ENCODE results near the gene FUT7. TPM values are rescaled to one million over a fixed set of nuclear protein-coding genes. Genes with fewer than 3 reads are reported as not detected.
A peak's percentile ranks its signal among the peaks of the same experiment; 100 is the strongest.

The FUT7 gene
- total RNA-seq, 1 experiment from 2014 or later = not detected

DNA sequence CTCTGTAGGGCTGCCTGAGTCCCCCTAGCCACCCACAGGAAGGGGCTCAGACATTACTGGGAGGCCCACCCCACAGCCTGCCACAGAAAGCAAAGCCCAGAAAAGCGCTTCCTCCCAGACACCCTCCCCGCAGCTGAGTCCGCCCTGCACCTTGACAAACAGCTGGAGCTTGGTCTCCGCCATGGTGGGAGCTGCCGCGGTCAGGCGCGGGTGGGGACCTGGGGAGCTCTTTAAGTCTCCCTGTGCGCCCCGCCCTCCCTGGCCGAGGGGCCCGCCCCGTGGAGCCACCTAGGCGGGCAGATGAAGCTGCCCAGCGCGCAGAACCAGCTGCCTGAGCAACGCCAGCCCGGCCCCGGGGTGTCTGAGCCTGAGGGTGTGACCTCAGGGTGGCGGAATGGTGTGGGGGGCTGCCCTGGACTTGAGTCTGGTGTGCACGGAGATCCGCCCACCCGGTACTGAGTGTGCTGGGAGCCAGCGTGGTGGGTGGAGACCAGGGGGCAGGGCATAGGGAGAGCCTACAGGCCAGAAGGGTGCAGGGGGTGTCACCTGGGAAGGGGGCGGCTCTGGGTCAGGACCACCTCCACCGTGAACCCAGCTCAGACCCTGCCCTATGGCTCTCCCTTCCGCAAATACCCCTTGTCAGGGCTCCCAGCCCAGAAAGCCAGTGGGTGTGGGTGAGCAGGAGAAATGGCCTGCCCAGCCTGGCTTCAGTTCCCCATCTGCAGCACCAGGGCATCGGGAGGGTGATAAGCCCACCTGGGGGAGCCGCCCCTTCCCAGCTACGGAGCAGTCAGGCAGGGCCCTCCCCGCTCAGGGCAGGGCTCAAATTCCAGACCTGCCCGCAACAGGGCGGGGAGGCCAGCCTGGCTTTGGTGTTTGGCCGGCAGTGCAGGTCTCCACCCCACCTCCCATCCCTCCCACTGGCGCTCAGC, 35.3 kb downstream of the FUT7 start, which contains the start of gene CLIC3:
TSS of gene CLIC3 (minus strand) at position 208 of the 932 bp plus-strand sequence. CDS start at position 183, 25 bp downstream.
- RAD21 ChIA-PET (ENCODE audit: low non-redundant PET in 1 of 2, low total read pairs in 2 of 2, uncharacterized antibody in 2 of 2, unreplicated experiment in 2 of 2) = interaction anchor here in 1 of 2 experiments (0.6 to 1.1 kb wide), 2 partner anchors 49 to 596 kb away, joined by 3 read pairs; no protein-coding TSS in a partner anchor
- H3K9ac ChIP-seq (ENCODE audit: low read length) = peak within 1 kb of the TSS; percentile 57
- peaks cover 20% of the 10 kb centered on the region for H3K79me2 ChIP-seq (ENCODE audit: insufficient read depth, low read length)
- H3K9me2 ChIP-seq (ENCODE audit: insufficient read depth) = no peaks in the 10 kb centered on the region
- H3K36me3 ChIP-seq (ENCODE audit: control insufficient read depth in 1 of 2, insufficient read depth in 2 of 2, low read length in 2 of 2) = peaks cover 0 to 12% of the 10 kb centered on the region in 2 experiments; a peak in 2 of 4 replicates
- CTCF ChIA-PET = interaction anchor here (0.6 to 1.5 kb wide), 5 partner anchors 33 to 240 kb away, joined by 3 to 11 read pairs (median 3); partner anchors contain the start of gene NPDC1
- no peaks in the 10 kb centered on the region for H3K9me3 ChIP-seq (ENCODE audit: control insufficient read depth in 1 of 2, insufficient read depth in 1 of 2, low read depth in 1 of 2, low read length in 2 of 2)
- peak; percentile 25 for TF ChIP-seq TCF7L2 (IDR thresholded peaks at IDR 0.05; ENCODE audit: borderline replicate concordance, extremely low read depth, insufficient read depth, insufficient read length)
- TF ChIP-seq EGR1 (IDR thresholded peaks at IDR 0.05; ENCODE audit: low read depth) = no peak
- TF ChIP-seq POLR2AphosphoS5 (IDR thresholded peaks at IDR 0.05; ENCODE audit: low read depth, low read length) = peak; percentile 58
- TF ChIP-seq YY1 (IDR thresholded peaks at IDR 0.05; ENCODE audit: extremely low read depth, insufficient replicate concordance, low read depth, low read length) = peak; percentile 19
- no peak for TF ChIP-seq EZH2 (IDR thresholded peaks at IDR 0.05)
- no peaks in the 10 kb centered on the region for H4K20me1 ChIP-seq (ENCODE audit: insufficient read depth)
- POLR2A ChIA-PET = no interaction called here
- H3K27ac ChIP-seq (ENCODE audit: low read depth, low read length) = peak within 1 kb of the TSS; percentile 95
- H3K4me3 ChIP-seq (replicated peaks in 1 of 2; ENCODE audit: low read depth in 1 of 2, low read length in 2 of 2) = peak within 1 kb of the TSS; percentile 40 to 56
- H3K4me2 ChIP-seq (ENCODE audit: low read length) = peak within 1 kb of the TSS; percentile 88
- no peaks in the 10 kb centered on the region for H3K27me3 ChIP-seq (ENCODE audit: insufficient read depth, low read length)
- ATAC-seq = peak; percentile 56
- intact Hi-C loops (cut with micrococcal nuclease) = no loop called here
- peaks cover 48 to 80% of the 10 kb centered on the region in 2 experiments for H3K4me1 ChIP-seq (ENCODE audit: control insufficient read depth in 1 of 2, insufficient read depth in 2 of 2, low read length in 2 of 2)
- H2AFZ ChIP-seq (ENCODE audit: low read depth, low read length, poor library complexity, severe bottlenecking) = no peak within 1 kb of the TSS
- BruUV-seq (replicated peaks) = no TSS peak
- no peak for DNase-seq (ENCODE audit: low read depth, low spot score)

DNA sequence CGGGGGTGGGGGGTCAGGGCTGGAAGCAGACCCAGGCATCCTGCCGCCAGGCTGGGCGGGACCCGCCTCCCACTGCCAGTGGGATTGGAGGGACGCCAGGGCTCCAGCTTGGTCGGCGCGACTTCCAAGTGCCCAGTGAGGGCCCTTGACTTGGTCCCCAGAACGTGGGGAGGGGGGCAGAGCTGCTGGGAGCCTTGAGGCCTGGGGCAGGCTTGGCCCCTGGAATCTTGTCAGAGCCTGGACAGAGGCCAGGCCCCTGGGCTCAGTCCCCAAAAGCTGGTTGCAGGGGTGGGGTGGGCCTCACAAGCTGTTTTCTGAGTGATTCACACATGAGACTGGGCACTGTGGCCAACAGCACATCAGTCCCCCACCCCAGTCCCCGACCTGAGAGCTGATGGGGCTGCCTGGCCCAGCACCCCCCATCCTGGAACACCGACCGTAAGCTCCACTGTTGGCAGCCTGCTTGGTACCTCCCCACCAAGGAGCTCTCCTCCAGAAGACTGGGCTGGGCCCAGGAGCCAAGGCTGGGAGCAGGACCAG, 36.0 kb downstream of the FUT7 start:
- ATAC-seq (peak; percentile 4), DNase-seq (ENCODE audit: low read depth, low spot score) (no peak)
- Histone ChIP-seq H4K20me1 (ENCODE audit: insufficient read depth) (no peaks in the 10 kb centered on the region), H3K4me1 (ENCODE audit: control insufficient read depth in 1 of 2, insufficient read depth in 2 of 2, low read length in 2 of 2) (peaks cover 54 to 80% of the 10 kb centered on the region in 2 experiments), H3K9me3 (ENCODE audit: control insufficient read depth in 1 of 2, insufficient read depth in 1 of 2, low read depth in 1 of 2, low read length in 2 of 2) (no peaks in the 10 kb centered on the region; a peak in 1 of 4 replicates), H3K9me2 (ENCODE audit: insufficient read depth) (no peaks in the 10 kb centered on the region), H3K36me3 (ENCODE audit: control insufficient read depth in 1 of 2, insufficient read depth in 2 of 2, low read length in 2 of 2) (peaks cover 0 to 12% of the 10 kb centered on the region in 2 experiments; a peak in 2 of 4 replicates), H3K27ac (ENCODE audit: low read depth, low read length) (peak overlapping the region; percentile 95), H2AFZ (ENCODE audit: low read depth, low read length, poor library complexity, severe bottlenecking) (no peak overlapping the region), H3K9ac (ENCODE audit: low read length) (peak overlapping the region; percentile 57), H3K4me2 (ENCODE audit: low read length) (peak overlapping the region; percentile 88), H3K27me3 (ENCODE audit: insufficient read depth, low read length) (no peaks in the 10 kb centered on the region), H3K79me2 (ENCODE audit: insufficient read depth, low read length) (peaks cover 20% of the 10 kb centered on the region), H3K4me3 (replicated peaks in 1 of 2; ENCODE audit: low read depth in 1 of 2, low read length in 2 of 2) (peak overlapping the region; percentile 40 to 56)
- ChIA-PET CTCF (interaction anchor here (1.0 to 1.5 kb wide), 4 partner anchors 34 to 241 kb away, joined by 3 to 11 read pairs (median 4); no protein-coding TSS in a partner anchor), RAD21 (ENCODE audit: low non-redundant PET in 1 of 2, low total read pairs in 2 of 2, uncharacterized antibody in 2 of 2, unreplicated experiment in 2 of 2) (interaction anchor here in 1 of 2 experiments (0.6 to 1.1 kb wide), 2 partner anchors 48 to 596 kb away, joined by 3 read pairs; no protein-coding TSS in a partner anchor), POLR2A (no interaction called here)
- BruUV-seq (replicated peaks) = no TSS peak
- intact Hi-C loops (cut with micrococcal nuclease) = no loop called here
- no peak for TF ChIP-seq SRF (IDR thresholded peaks at IDR 0.05; ENCODE audit: low read depth)
- no peak for TF ChIP-seq CBX3 (IDR thresholded peaks at IDR 0.05; ENCODE audit: low read depth)
- TF ChIP-seq, protein P1, sequence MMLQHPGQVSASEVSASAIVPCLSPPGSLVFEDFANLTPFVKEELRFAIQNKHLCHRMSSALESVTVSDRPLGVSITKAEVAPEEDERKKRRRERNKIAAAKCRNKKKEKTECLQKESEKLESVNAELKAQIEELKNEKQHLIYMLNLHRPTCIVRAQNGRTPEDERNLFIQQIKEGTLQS (IDR thresholded peaks at IDR 0.05) = no peak
- no peak for TF ChIP-seq EGR1 (IDR thresholded peaks at IDR 0.05; ENCODE audit: low read depth)
- TF ChIP-seq ELF1 (IDR thresholded peaks at IDR 0.05; ENCODE audit: borderline replicate concordance, low read depth) = no peak
- no peak for TF ChIP-seq EZH2 (IDR thresholded peaks at IDR 0.05)
- TF ChIP-seq FOSL1 (IDR thresholded peaks at IDR 0.05; ENCODE audit: low read depth) = no peak
- no peak for TF ChIP-seq SP1 (IDR thresholded peaks at IDR 0.05; ENCODE audit: low read depth)
- TF ChIP-seq POLR2A (IDR thresholded peaks at IDR 0.05; ENCODE audit: borderline replicate concordance, extremely low read depth, insufficient read depth, insufficient read length) = no peak
- TF ChIP-seq, protein P2, sequence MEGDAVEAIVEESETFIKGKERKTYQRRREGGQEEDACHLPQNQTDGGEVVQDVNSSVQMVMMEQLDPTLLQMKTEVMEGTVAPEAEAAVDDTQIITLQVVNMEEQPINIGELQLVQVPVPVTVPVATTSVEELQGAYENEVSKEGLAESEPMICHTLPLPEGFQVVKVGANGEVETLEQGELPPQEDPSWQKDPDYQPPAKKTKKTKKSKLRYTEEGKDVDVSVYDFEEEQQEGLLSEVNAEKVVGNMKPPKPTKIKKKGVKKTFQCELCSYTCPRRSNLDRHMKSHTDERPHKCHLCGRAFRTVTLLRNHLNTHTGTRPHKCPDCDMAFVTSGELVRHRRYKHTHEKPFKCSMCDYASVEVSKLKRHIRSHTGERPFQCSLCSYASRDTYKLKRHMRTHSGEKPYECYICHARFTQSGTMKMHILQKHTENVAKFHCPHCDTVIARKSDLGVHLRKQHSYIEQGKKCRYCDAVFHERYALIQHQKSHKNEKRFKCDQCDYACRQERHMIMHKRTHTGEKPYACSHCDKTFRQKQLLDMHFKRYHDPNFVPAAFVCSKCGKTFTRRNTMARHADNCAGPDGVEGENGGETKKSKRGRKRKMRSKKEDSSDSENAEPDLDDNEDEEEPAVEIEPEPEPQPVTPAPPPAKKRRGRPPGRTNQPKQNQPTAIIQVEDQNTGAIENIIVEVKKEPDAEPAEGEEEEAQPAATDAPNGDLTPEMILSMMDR (IDR thresholded peaks at IDR 0.05 in 2 of 3, conservative IDR thresholded peaks at IDR 0.05 in 1 of 3; ENCODE audit: borderline replicate concordance in 1 of 3, insufficient read depth in 1 of 3, low read depth in 2 of 3, low read length in 2 of 3) = no peak
- TF ChIP-seq POLR2AphosphoS5 (IDR thresholded peaks at IDR 0.05; ENCODE audit: low read depth, low read length) = no peak
